AG09319 (cell line): ENCODE measurements around the gene CCDC124.

ENCODE experiments used
- DNase-seq: peaks from one replicate; pipeline ENCODE4 v3.0.0-alpha.2; 2010; ENCODE audit warnings: low read depth; ENCODE audit errors: extremely low read depth
- CTCF ChIP-seq: IDR thresholded peaks from 2 replicates; pipeline ENCODE4 v1.5.1; 2011; ENCODE audit warnings: low read depth, mild to moderate bottlenecking, inconsistent platforms, low read length, moderate library complexity

CCDC124 gene

GRCh38 chr19:17951990-17952976 is 19.5 kb downstream of the CCDC124 start:
- DNase-seq, result no peak
- no peak for TF ChIP-seq CTCF

- DNase-seq, result no peak
- no peak for TF ChIP-seq CTCF
Measured at GRCh38 chr19:17953316-17953801, 20.5 kb downstream of the CCDC124 start.

DNA sequence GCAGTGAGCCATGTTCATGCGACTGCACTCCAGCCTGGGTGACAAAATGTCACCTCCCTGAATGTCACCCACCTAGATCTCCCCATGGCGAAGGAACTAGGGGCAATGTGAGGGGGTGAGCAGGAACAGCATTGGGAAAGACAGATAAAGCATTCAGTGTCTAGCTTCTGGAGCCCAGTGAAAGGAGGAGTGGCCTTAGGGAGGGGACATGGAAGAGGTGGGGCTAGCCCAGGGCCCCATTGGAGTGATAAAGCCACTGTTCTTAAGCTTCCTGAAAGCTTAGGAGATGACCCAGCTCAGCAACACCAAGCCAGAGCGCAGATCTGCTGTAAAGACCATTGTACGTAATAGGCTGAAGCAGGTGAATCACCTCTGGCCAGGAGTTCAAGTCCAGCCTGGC is 21.1 kb downstream of the CCDC124 start:
- DNase-seq, result no peak
- TF ChIP-seq CTCF, result no peak

DNA sequence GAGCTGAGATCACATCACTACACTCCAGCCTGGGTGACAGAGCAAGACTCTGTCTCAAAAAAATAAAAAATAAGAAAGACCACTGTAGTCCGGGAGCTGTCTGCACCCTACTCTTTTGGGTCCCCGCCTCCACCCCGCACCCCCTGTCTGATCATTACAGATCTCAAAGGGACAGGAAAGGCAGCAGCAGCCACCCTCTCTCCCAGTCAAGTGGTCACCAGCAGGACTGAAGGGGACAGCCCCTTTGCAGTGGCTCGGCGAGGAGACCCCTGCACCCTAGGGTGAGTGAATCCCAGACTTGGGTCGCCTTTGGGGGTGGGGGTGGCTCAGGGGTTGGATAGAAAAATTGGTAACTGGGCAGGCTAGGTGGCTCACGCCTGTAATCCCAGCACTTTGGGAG is 21.6 kb downstream of the CCDC124 start:
- TF ChIP-seq CTCF, result no peak
- no peak for DNase-seq

GRCh38 chr19:17957149-17957849 is 24.5 kb downstream of the CCDC124 start:
- no peak for TF ChIP-seq CTCF
- DNase-seq, result no peak

DNA sequence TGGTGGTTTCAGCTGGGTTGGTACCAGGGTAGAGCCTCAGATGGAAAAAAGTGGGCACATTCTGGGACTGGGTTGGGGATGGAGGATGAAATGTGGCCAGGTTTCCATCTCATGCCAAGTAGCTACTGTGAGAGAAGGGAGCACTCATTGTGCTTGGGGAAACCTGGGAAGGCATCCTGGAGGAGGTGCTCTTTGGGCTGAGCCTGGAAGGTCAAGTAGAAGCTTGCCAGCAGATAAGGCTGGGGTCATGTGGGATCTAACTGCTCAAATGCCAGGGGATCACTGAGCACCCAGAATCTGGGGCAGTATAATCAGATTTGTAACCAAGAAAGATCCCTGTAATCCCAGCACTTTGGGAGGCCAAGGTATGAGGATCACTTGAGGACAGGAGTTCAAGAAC is 25.1 kb downstream of the CCDC124 start:
- no peak for DNase-seq
- TF ChIP-seq CTCF, result no peak
